CD4-positive, alpha-beta T cell treated with Interleukin-6 at 100 ng/mL for 8 hours (primary cell): ENCODE measurements around the gene CHST3.
"Not testable (repeated sequence)": the region's sequence is repeated elsewhere in the genome, so short reads cannot be mapped to it uniquely, and the experiment has no call there.

Source experiments
- DNase-seq: peaks from one replicate; pipeline ENCODE4 v3.0.0-alpha.2; 2020; ENCODE audit warnings: mixed read lengths, low spot score

Gene CHST3

DNA sequence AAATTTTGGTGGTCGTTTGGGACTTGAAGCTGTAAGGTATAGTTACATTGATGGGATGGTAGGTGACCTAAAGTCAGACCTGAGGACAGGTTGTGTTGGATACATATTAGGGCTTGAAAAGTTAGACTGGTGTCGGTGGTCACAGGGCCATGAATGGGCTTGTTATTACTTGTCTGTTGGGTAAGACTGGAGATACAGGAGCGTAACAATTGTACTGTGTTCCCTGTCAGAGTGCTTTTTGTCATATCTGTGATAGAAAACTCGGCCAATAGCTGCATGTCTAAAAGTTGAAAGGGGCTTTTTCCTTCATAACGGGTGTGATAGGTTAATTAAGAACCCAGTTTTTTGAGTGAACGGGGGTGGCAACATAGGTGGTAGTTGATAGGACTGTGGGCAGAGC lies 13.5 kb upstream of the CHST3 start:
- DNase-seq, result no peak

DNA sequence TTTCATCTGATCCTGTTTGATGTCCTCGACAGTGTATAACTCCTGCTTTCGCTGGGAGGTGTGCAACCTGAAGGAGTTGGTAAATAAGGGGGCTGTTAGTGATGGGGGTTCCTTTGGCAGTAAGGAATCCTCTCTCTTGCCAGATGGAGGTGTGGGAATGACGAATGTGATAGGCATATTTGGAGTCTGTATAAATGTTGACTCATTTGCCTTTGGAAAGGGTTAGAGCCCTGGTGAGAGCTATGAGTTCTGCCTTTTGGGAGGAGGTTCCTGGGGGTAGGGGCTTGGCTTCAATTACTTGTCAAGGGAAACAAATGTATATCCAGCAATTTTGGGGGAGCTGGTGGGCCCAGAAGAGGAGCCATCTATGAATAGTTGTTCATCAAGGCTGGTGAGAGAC lies 11.4 kb upstream of the CHST3 start:
- DNase-seq, result no peak

DNA sequence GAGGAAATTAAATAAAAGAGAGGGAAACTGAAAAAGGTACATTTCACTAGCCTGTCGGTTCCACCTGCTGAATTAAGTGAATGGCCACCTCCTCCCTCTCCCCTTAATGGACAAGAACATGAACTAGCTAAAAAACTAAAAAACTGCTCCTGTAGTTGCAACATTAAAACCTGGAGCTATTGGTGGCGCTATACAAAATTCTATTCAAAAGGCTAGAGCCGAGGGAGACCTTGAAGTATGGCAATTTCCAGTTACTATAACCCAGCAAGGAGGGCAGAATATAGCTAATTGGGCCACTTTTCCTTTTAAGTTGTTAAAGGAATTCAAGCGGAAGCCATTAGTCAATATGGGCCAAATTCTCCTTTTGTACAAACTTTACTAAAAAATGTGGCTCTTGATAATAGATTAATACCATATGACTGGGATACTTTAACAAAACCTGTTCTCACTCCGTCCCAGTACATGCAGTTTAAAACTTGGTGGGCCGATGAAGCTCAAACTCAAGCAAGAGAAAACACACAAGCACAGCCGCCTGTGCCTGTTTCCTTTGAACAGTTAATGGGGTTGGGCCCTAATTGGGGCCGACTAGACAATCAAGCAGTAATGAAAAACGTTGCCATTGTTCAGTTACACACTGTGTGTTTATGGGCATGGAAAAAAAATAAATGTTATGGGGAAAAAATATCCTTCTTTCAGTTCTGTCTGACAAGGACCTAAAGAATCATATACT lies 6.5 kb upstream of the CHST3 start:
- no peak for DNase-seq

DNA sequence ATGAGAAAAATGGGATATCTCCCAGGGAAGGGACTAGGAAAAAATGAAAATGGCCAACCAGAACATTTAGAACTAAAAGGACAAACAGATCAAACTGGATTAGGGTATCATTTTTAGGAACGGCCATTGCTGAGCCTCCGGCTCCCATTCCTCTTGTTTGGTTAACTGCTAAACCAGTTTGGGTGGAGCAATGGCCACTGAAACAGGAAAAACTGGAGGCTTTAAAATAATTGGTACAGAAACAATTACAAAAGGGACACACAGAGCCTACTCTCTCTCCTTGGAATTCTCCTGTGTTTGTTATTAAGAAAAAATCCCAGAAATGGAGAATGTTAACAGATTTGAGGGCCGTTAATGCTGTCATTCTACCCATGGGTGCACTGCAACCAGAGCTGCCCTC lies 4.7 kb upstream of the CHST3 start:
- no peak for DNase-seq

DNA sequence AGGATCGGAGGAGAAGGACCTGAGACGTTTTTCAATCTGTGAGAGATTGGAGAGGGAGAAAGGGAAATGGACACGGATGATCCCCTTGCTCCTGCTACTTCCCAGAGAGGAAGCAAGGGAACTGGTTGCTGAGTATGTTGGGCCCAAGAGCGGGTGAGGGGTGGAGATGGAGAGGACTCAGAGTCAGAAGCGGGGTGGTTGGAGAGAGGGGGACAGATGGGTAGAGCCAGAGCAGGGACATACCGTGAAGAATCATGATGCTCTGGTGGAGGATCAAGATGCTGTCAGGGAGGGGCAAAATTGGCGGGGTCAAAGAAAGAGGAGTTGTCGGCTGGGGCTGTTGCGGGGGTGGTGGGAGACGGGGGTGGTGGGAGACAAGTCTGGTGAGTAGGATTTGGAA lies 2.4 kb upstream of the CHST3 start:
- no peak for DNase-seq

DNA sequence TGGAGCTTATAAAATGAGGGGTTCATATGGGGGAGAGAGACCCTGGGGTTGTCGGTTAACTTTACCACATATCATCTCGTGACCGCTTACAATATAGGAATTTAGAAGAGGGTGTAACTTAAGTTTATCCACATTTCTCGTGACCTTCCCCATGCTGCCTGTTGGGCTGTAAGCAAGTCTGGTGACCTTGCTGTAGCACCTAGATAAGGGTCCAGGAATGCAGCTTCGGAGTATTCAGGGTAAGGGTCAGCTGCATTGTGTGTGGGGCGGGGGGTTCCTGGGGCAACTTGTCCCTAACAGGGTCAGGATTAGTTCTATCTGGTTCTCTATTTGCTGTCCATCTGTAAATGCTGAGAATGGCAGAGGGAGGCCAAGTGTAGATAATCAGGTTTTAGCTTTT lies 1.3 kb upstream of the CHST3 start:
- DNase-seq, result no peak

DNA sequence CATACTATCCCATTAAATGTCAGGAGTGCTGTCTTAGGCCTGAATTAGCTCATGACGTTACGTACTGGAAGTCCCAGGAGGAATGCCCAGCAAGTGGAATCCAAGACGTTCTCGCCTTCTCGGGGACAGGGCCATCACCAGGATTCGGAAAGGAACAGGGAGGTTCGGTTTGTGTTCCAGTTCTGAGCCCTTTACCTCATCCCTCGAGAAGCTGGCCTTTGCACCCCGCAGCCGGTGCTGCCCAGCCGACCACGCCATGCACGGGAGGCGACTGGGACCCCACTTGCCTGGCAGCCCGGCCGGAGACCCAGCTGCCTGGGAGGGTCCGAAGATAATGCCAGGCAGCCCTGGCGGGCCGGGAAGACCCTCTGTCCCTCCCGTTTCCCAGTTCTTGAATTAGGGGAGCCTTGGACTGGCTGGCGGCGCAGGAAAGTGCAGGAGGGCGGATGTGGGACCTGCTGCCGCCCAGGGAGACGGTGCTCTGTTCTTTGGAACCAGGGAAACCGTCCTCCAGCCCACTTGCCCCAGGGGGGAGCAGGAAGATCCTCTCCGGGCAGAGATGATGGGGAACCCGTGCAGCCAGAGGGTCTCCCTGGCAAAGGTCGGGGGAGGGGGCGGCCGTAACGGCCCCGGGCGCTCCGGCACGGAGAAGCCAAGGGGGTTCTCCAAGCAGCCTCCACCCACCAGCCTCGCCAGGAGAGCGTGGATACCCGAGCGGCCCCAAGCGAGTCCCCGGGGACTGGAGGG lies 671 bp upstream of the CHST3 start:
- DNase-seq, result no peak

DNA sequence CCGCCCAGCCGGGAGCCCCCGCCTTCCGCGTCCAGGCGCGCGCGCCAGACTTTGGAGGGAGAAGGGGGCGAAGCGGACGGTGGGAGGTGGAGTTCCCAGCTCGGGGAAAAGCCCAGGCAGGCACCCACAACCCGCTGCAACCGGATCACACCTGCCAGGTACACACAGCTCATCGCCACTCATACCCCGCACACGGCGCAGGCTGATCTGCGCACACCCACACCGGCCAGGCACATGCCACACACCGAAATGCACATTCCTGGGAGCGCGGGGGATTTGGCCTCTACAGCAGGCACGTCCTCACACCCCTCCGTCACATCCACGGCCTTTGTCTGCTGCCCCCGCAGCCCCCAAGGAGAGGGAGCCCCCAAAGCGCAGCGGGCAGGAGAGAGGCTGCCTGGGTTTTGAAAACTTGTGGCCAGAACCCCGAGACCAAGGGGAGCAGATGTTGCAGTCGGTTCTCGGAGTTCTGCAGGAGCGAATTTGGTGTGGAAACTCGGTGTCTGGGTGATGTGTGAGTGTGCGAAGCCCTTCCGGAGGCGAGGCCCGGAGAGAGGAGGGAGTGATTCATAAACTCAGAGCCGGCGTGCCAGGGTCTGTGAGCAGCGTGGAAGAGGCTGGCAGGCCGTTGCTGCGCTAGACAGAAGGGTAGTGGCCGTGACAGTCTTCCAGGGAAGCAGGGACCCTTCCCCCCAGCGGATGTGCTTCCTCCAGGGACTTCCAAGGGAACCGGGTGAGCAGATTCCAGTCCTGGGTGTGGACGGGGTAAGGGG lies 734 bp downstream of the CHST3 start:
- no peak for DNase-seq

DNA sequence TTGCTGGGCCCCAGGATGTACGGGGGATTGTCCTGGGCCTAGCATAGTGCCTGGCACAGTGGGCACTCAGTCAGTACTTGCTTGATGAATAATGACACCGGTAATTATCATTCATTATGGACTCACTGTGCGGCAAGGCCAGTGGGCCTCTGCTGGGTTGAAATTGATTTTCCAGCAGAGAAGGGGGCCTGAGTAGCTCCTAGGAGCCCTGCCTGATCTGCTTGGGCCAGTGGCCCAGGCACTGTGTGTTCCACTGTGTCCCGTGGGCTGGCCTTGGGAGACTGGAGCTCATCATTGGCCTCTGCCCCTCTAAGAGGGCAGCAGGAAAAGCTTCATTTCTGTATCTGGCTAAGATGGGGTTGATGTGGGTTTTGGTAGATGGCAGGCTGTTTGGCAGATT lies 1.4 kb downstream of the CHST3 start:
- DNase-seq, result no peak

DNA sequence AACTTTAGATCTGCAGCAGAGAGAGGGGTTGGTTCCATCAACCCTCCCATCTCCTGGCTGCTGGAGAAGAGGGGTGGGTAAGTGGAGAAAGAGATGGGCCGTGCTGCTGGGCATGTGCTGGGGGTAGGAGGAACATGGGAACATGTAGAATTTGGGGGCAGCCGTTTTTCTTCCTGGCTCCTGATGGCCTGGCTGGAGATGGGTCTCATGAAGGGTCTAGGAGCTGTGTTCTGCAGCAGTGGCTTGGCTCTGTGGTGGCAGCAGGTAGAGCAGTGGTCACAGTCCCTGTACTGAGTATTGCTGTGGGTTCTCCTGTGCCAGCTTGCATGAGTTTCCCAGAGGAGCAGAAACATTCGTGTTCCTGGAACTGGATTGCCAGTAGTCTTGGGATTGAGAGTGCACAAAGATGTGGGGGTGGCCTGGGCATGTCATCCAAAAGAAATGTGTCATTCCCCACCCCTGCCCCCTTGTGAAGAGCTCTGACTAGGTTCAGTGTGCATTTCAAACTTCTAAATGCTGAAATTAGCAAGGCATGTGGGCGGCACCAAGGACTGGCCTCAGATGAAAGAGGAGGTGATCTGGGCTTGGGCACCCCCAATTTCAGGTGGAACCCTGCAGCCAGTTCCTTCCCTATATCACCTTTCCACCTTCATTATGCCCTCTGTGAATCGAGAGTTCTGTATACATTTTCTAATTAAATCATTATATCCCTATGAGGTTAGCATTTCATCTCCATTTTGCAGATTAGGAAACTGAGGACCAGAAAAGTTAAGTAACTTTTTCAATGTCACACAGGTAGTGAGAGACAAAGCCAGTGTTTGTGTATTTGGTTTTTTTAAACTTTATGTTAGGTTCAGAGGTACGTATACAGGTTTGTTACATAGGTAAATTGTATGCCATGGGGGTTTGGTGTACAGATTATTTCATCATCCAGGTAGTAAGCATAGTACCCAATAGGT lies 2.1 kb downstream of the CHST3 start:
- no peak for DNase-seq

DNA sequence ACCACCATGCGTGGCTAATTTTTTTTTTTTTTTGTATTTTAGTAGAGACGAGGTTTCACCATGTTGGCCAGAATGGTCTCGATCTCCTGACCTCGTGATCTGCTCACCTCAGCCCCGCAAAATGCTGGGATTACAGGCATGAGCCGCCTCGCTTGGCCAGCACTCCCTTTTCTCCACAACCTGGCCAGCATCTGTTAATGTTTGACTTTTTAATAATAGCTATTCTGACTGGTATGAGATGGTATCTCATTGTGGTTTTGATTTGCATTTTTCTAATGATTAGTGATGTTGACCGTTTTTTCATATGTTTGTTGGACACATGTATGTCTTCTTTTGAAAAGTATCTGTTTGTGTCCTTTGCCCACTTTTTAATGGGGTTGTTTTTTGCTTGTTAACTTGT lies 3.8 kb downstream of the CHST3 start:
- not testable (repeated sequence) for DNase-seq

DNA sequence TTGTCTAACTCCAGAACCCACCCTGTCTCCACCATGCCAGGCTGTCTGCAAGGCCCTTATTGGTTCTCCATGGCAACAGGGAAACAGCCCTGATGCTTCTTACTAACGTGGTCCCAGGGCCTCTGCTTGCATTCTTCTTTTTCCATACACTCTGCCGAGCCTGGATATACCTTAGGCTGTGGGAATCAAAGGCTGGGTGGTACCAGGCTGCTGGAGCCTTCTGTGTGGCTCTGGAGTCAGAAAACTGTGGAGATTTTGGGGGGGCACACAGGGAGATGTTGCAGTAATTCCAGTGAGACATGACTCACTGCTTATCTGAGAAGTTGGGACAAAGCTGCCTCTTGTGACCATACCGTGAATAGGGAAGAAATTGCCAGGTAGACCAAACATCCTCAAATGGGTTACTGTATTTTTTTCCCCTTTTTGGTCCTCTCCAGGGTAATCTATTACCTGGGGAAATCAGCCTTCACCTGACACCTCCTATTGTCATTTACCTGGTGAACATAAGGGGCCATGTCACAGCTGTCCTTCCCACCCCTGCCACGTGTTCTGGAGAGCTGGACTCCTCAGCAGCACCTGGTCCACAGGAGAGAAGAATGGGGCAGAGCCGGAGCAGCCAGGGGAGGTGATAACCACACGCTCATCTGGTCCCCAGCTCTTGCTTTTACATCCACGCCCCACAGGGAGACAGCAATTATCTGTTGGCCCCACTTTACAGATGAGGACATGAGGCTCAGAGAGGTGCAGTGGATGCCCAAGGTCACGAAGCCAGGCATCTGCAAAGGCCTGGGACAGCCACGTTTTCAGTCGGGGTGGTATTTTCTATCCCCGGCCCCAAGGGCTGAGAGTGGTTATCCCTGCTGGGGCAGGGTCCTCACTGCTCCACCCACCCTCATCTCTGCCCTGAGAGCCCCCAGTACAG lies 4.6 kb downstream of the CHST3 start:
- DNase-seq, result no peak

DNA sequence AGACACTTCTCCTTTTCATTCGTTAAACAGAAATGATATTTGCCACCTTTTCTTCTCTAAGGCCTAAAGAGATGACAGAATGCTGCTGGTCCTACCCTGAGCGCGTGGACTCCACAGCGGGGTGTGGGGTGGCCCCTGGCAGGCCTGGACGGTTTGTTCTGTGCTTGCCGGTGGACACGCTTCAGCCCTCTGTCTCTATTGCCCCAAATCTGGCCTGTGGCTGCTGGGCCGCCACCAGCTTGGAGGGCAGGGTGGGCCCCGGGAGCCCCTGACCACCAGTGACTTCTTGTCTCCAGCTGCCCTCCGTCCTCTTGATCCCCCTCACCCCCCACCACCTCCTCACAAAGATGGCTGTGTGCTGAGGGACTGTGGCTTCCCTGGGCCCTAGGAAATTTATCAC lies 5.7 kb downstream of the CHST3 start:
- DNase-seq, result no peak

DNA sequence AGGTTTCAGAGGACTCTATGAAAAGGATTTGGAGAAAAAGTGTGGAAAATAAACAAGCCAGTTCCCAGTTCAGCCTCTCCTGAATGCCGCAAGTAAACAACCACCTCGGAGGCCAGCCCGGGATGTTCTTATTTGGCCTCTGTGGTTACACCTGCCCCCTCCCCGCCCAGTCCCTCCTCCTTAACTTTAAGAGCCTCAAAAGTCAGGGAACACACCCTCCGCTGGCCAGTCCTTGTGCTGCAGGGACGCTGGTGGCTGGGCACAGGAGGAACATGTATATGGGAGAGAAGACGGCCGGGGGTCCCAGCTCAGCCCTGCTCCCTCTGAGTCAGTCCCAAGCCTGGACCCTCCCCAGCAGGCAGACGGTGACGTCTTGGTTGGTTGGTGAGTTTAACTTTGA lies 6.1 kb downstream of the CHST3 start:
- DNase-seq, result no peak

DNA sequence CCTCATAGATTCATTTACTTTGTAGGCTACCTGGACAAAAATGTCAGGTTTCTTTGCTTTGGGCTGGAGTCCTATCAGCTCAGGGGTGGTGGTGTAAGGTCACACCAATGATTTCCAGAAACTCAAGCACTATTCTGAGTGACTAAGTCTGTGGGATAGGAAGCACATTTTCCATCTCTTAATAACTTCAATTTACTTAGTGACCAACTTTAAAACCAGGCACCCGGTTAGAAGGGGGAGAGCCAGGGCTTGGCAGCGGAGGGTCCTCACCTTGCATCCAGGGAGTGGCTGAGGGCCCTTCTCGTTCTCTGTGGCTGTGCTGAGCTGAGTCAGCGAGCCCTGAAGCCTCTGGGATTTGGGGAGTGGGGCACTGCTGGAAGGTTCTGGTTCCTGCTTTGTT lies 6.7 kb downstream of the CHST3 start:
- no peak for DNase-seq

DNA sequence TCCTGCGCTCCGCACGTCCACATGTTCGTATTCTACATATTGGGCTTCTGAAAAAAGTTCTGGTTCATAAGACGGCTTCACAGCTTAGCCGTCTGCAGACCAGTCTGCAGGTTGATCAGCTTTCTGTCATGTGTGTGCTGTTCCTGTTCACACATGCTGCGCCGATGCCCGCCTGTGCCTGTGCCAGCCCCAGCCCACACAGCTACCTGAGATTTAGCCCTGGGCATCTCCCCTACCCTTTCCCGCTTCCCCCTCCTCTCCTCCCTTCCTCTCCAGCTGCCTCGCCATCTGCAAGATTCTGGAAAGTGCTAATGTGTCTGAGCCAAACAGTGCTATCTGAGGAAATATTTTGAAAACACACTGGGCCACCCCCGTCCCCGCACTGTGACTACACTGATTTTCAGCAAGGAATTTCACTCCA lies 7.1 kb downstream of the CHST3 start:
- DNase-seq, result no peak

DNA sequence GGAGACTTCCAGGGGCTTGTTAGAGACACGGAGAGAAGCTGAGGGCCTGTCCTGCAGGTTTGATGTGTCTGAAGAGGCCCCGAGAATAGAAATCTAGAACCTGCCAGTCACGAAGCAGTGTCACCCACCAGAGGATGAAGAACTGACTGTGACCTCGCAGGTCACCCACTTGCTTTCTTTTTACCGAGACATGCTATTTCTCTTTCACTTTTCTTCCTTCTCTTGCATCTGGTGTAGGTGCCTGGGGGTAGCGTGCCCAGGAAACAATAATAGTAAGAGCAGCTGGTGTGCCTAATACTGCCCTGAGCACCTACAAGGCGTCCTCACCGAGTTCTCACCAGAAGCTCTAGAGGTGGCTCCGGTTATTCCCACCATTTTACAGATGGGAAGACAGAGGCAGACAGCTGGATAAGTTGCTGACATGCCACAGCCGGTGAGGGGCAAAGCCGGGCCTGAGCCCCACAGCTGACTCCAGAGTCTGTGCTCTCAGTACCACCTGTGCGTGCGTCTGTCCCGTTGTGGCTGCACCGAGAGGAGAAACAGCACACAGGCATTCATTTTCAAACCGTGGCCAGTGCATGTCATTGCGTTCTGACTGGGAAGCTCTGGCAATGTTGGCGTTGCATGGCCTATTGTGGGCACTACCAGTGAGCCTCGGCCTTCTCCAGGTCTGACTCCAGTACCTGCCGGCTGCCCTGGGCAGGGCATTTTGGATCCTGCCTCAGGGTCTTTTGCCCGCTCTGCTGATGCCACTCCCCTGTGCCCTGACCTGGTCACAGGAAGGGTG lies 7.8 kb downstream of the CHST3 start:
- DNase-seq, result no peak

DNA sequence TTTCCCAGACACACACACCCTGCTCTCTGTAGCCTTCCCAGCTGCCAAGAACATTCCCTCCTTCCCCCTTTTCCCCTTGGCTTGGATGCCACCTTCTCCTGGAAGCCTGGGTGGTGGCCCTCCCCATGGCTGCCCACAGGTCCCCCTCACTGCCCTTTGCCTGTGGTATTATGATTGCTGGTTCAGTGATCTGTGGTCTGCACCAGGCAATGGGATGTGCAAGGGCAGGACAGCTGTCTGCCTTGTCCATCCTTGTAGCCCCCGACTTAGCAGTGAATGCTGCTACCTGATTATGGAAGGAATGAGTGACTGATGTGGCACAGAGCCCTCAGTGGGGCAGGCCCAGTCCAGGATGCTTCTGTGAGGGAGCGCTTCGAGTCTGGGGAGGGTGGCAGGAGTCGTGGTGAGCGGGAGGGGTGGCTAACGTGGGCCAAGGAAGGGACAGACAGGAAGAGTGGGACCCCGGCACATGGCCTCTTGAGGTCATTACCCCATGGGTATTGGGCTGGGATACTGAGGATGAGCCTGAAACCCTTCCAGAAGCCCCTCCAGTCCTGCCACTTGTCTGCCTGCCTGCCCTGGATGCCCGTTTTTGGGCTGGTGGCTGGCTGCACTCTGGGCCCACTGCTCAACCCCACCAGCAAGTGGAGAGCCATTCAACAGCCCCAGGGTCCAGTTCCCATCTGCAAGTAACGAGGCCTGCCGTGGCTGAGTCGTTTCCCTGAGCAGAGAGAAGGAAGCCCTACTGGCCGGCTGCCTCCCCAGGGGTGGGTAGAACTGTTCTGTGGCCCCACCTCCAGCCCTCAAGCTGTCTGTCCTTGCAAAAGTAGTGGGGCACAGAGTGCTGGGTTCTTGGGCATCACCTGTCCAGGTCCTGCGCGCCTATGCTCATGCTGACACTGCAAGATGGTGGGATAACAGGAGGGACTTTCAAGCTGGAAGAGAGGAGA lies 8.8 kb downstream of the CHST3 start:
- DNase-seq, result no peak
